ENCODE data around the gene GFRA3. TPM values are rescaled to one million over a fixed set of nuclear protein-coding genes. Genes with fewer than 3 reads are reported as not detected.

The GFRA3 gene
- total and polyA plus RNA-seq, 10 donors: 0.14 to 1.2 TPM; not detected in 8

DNA sequence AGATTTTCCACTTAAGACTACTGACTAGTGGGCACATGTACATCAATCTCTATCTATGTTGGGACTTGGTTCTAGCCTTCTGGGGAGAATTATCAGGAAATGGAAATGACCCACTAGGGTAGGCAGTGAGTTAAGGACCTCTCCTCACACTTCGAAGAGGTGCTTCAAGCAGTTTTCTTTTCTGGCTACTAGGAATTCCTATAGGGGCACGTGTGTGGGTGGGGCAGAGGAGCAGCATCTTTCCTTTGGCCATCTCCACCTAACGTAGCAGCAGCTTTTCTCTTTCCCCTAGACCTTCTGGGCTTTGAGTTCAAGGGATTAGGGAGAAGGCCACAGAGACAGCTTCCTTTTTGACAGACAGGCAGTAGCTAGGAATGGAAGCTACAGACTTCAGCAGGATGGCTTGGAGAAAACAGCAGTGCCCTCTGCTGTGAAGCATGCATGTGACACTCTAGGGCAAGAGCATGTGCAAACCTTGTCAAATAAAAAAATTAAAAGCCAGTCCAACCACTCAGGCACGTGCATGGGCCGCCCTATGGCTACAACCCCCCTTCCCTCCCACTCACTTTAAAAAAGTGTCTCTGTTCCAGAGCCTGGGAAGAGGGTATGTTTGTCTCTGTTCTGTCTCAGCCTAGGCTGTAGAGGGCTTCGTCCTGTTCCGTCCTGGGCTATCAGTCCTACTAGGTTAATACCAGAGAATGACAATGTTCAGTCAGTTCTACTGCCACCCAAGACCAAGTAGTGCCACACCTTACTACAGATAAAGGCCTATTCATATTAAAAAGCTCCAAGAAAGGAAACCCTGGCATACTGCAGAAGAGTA, 8.7 kb upstream of the GFRA3 start:
- Histone ChIP-seq H3K36me3 (peaks cover 0 to 27% (median 0%) of the 10 kb centered on the region in 6 donors), H3K27ac (no peak overlapping the region), H3K27me3 (replicated peaks in 1 of 7) (no peaks in the 10 kb centered on the region), H3K4me3 (no peak overlapping the region), H3K9me3 (no peaks in the 10 kb centered on the region), H3K4me1 (peaks cover 0 to 6% (median 0%) of the 10 kb centered on the region in 6 donors)
- DNase-seq: no peak
- intact Hi-C loops (cut with DNase I; ENCODE audit: low total_unique reads): no loop called here
- WGBS, 5 donors: 69 to 73% (median 71%) methylated on average over 7 of the region's 7 CpGs
- TF ChIP-seq, protein P1, sequence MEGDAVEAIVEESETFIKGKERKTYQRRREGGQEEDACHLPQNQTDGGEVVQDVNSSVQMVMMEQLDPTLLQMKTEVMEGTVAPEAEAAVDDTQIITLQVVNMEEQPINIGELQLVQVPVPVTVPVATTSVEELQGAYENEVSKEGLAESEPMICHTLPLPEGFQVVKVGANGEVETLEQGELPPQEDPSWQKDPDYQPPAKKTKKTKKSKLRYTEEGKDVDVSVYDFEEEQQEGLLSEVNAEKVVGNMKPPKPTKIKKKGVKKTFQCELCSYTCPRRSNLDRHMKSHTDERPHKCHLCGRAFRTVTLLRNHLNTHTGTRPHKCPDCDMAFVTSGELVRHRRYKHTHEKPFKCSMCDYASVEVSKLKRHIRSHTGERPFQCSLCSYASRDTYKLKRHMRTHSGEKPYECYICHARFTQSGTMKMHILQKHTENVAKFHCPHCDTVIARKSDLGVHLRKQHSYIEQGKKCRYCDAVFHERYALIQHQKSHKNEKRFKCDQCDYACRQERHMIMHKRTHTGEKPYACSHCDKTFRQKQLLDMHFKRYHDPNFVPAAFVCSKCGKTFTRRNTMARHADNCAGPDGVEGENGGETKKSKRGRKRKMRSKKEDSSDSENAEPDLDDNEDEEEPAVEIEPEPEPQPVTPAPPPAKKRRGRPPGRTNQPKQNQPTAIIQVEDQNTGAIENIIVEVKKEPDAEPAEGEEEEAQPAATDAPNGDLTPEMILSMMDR (IDR thresholded peaks at IDR 0.05 in 8 of 11, conservative IDR thresholded peaks at IDR 0.05 in 3 of 11): peak in 4 of 11 experiments; percentile 12 to 32 (median 20)
- no peak for TF ChIP-seq POLR2A (IDR thresholded peaks at IDR 0.05)

DNA sequence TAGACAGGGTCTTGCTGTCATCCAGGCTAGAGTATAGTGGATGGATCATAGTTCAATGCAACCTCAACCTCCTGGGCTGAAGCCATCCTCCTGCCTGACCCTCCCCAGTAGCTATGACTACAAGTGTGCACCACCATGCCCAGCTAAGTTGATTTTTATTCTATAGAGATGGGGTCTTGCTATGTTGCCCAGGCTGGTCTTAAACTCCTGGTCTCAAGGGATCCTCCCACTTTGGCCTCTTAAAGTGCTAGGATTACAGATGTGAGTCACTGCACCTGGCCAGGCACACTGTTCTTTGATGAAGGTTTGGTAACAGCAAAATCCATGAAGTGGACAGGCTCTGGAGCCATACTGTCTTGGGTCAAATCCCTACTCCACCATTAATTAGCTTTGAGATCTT, 6.5 kb upstream of the GFRA3 start:
- DNase-seq: no peak
- Histone ChIP-seq H3K9me3 (no peaks in the 10 kb centered on the region), H3K27ac (no peak overlapping the region), H3K4me3 (no peak overlapping the region), H3K4me1 (peaks cover 0 to 6% (median 0%) of the 10 kb centered on the region in 6 donors), H3K27me3 (replicated peaks in 1 of 7) (peaks cover 0 to 1% (median 0%) of the 10 kb centered on the region in 7 donors), H3K36me3 (peaks cover 0 to 15% (median 0%) of the 10 kb centered on the region in 6 donors)
- intact Hi-C loops (cut with DNase I; ENCODE audit: low total_unique reads): no loop called here
- no peak for TF ChIP-seq POLR2AphosphoS5 (IDR thresholded peaks at IDR 0.05)
- TF ChIP-seq, protein P1 (IDR thresholded peaks at IDR 0.05 in 8 of 11, conservative IDR thresholded peaks at IDR 0.05 in 3 of 11): no peak
- TF ChIP-seq POLR2A (IDR thresholded peaks at IDR 0.05): no peak

DNA sequence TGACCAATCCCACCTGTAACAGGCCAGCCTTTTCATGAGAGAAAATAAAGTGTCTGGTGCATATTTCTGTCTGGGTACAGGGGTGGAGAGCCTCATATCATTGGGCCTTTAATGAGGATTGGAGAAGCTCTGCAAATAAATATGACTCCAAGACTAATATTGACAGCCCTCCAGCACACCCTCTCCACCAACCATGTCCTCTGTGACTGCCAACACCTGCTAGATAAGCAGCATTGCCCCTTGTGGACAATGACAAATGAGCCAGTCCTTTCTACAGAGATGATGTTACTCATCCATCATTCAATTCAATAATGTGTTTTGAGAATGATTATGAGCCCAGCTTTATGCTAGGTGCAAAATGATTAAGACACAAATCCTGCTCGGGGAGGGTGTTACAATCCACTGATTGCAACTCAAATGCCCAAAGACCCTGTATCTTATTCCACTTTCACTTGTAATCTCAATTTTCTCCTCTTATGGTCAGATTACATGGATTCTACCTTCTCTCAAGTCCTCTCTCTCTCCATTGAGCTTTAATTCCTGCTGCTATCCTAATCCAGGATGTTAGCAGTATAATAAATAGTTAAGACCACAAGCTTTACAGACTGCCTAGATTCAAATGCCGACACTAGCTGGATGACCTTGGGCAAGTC, 2.1 kb upstream of the GFRA3 start:
- TF ChIP-seq, protein P1 (IDR thresholded peaks at IDR 0.05 in 8 of 11, conservative IDR thresholded peaks at IDR 0.05 in 3 of 11): no peak
- TF ChIP-seq POLR2A (IDR thresholded peaks at IDR 0.05) (no peak), POLR2AphosphoS5 (IDR thresholded peaks at IDR 0.05) (no peak)
- Histone ChIP-seq H3K36me3 (no peaks in the 10 kb centered on the region), H3K4me1 (peaks cover 0 to 14% (median 12%) of the 10 kb centered on the region in 6 donors), H3K27me3 (replicated peaks in 1 of 7) (peaks cover 0 to 29% (median 17%) of the 10 kb centered on the region in 7 donors), H3K27ac (no peak overlapping the region), H3K9me3 (no peaks in the 10 kb centered on the region), H3K4me3 (no peak overlapping the region)
- intact Hi-C loops (cut with DNase I; ENCODE audit: low total_unique reads): no loop called here
- DNase-seq: no peak
- WGBS, 5 donors: 72 to 87% (median 77%) methylated on average over 2 of the region's 2 CpGs

DNA sequence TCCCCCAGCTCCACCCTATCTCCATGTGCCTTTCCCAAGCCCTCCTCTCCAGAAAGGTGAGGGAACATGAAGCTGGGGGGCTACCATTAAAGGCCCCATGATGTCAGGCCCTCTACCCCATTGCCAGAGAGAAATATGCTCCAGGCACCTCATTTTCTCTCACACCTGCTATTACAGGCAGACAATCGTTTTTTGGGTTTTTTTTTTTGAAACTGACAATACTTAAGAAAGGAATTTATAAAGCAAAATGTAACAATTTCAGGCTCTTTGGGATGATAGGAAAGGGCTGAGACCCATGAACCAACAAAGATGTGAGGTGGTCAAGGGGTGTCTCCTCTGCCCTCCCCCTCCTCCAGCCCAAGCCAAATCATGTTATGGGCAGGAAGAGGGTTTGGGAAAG, 1.5 kb upstream of the GFRA3 start:
- WGBS, 5 donors: 29 to 53% (median 40%) methylated on average over 1 of the region's 1 CpG
- Histone ChIP-seq H3K4me3 (no peak overlapping the region), H3K27me3 (replicated peaks in 1 of 7) (peaks cover 0 to 29% (median 17%) of the 10 kb centered on the region in 7 donors), H3K9me3 (no peaks in the 10 kb centered on the region), H3K36me3 (no peaks in the 10 kb centered on the region), H3K4me1 (peaks cover 0 to 14% (median 12%) of the 10 kb centered on the region in 6 donors), H3K27ac (no peak overlapping the region)
- TF ChIP-seq POLR2A (IDR thresholded peaks at IDR 0.05) (no peak), POLR2AphosphoS5 (IDR thresholded peaks at IDR 0.05) (no peak)
- TF ChIP-seq, protein P1 (IDR thresholded peaks at IDR 0.05 in 8 of 11, conservative IDR thresholded peaks at IDR 0.05 in 3 of 11): no peak
- intact Hi-C loops (cut with DNase I; ENCODE audit: low total_unique reads): no loop called here
- DNase-seq: no peak

All from spleen (tissue), 11 donors.